Measurements from ENCODE around the gene MARCHF6. TPM values are rescaled to one million over a fixed set of nuclear protein-coding genes. Genes with fewer than 3 reads are reported as not detected.

Gene MARCHF6
- total and polyA plus RNA-seq, 9 of the 15 experiments (the other 6 are each of a cell fraction or from before 2014, with no cell fraction given), result 74.1 to 456 (median 116) TPM

- Histone ChIP-seq H3K36me3 (ENCODE audit: control insufficient read depth, insufficient read depth, low read length) (peaks cover 1% of the 10 kb centered on the region; the same call in 1 of the 3 replicates), H3K4me2 (ENCODE audit: insufficient read depth, low read length) (peak overlapping the region; percentile 20; the same call in 1 of the 2 replicates), H4K20me1 (replicated peaks; ENCODE audit: control insufficient read depth, insufficient read depth, low read length) (no peaks in the 10 kb centered on the region), H2AFZ (ENCODE audit: low read depth, low read length) (peak overlapping the region; percentile 62), H3K27ac (ENCODE audit: extremely low read depth, low read depth, low read length) (peak overlapping the region; percentile 30), H3K4me1 (replicated peaks in 1 of 2; ENCODE audit: control insufficient read depth in 2 of 2, insufficient read depth in 2 of 2, low read length in 2 of 2) (peaks cover 46 to 50% of the 10 kb centered on the region in 2 experiments), H3K9me3 (replicated peaks; ENCODE audit: control insufficient read depth, insufficient read depth, low read depth, low read length) (no peaks in the 10 kb centered on the region), H3K27me3 (ENCODE audit: control insufficient read depth in 2 of 2, insufficient read depth in 2 of 2, low read length in 2 of 2) (no peaks in the 10 kb centered on the region), H3K4me3 (no peak overlapping the region), H3K79me2 (ENCODE audit: control insufficient read depth, insufficient read depth, low read length) (peaks cover 25% of the 10 kb centered on the region), H3K9me1 (ENCODE audit: control insufficient read depth, insufficient read depth, low read length) (no peaks in the 10 kb centered on the region), H3K9ac (ENCODE audit: insufficient read depth in 1 of 2, low read depth in 2 of 2, low read length in 2 of 2) (peak overlapping the region in 1 of 2 experiments; percentile 77; a peak in 2 of 4 replicates)
- FAIRE-seq (peak; percentile 44), ATAC-seq (no peak), DNase-seq (ENCODE audit: extremely low read depth in 1 of 4, low spot score in 3 of 4) (peak in 3 of 4 experiments; percentile 45 to 67 (median 57))
- WGBS (ENCODE audit: insufficient coverage, low coverage, missing lambda C conversion rate), result 24% methylated on average over 8 of the region's 8 CpGs
- intact Hi-C loops (cut with micrococcal nuclease) (no loop called here), in situ Hi-C loops (cut with MboI) (no loop called here)
- no TSS peak for BruUV-seq (replicated peaks)
- POLR2A ChIA-PET, result interaction anchor here (0.7 to 4.9 kb wide), 8 partner anchors 9 to 111 kb away, joined by 3 to 31 read pairs (median 6); partner anchors contain the start of gene MARCHF6
- CTCF ChIA-PET (ENCODE audit: low intra/inter-chr PET ratio), result interaction anchor here (1.1 kb wide), 1 partner anchor 9 kb away, joined by 3 read pairs; no protein-coding TSS in a partner anchor
- TF ChIP-seq TEAD2 (tag; IDR thresholded peaks at IDR 0.05), result no peak
- TF ChIP-seq ESRRA (IDR thresholded peaks at IDR 0.05; ENCODE audit: borderline replicate concordance, low read depth), result 0 out of 2 replicates have a peak, but pooled peaks have one; percentile 18
- TF ChIP-seq PHTF2 (CRISPR knock-in tag; IDR thresholded peaks at IDR 0.05), result no peak
- peak; percentile 15; the same call in 1 of the 2 replicates for TF ChIP-seq NFRKB (IDR thresholded peaks at IDR 0.05; ENCODE audit: low read depth)
- TF ChIP-seq, protein P1, sequence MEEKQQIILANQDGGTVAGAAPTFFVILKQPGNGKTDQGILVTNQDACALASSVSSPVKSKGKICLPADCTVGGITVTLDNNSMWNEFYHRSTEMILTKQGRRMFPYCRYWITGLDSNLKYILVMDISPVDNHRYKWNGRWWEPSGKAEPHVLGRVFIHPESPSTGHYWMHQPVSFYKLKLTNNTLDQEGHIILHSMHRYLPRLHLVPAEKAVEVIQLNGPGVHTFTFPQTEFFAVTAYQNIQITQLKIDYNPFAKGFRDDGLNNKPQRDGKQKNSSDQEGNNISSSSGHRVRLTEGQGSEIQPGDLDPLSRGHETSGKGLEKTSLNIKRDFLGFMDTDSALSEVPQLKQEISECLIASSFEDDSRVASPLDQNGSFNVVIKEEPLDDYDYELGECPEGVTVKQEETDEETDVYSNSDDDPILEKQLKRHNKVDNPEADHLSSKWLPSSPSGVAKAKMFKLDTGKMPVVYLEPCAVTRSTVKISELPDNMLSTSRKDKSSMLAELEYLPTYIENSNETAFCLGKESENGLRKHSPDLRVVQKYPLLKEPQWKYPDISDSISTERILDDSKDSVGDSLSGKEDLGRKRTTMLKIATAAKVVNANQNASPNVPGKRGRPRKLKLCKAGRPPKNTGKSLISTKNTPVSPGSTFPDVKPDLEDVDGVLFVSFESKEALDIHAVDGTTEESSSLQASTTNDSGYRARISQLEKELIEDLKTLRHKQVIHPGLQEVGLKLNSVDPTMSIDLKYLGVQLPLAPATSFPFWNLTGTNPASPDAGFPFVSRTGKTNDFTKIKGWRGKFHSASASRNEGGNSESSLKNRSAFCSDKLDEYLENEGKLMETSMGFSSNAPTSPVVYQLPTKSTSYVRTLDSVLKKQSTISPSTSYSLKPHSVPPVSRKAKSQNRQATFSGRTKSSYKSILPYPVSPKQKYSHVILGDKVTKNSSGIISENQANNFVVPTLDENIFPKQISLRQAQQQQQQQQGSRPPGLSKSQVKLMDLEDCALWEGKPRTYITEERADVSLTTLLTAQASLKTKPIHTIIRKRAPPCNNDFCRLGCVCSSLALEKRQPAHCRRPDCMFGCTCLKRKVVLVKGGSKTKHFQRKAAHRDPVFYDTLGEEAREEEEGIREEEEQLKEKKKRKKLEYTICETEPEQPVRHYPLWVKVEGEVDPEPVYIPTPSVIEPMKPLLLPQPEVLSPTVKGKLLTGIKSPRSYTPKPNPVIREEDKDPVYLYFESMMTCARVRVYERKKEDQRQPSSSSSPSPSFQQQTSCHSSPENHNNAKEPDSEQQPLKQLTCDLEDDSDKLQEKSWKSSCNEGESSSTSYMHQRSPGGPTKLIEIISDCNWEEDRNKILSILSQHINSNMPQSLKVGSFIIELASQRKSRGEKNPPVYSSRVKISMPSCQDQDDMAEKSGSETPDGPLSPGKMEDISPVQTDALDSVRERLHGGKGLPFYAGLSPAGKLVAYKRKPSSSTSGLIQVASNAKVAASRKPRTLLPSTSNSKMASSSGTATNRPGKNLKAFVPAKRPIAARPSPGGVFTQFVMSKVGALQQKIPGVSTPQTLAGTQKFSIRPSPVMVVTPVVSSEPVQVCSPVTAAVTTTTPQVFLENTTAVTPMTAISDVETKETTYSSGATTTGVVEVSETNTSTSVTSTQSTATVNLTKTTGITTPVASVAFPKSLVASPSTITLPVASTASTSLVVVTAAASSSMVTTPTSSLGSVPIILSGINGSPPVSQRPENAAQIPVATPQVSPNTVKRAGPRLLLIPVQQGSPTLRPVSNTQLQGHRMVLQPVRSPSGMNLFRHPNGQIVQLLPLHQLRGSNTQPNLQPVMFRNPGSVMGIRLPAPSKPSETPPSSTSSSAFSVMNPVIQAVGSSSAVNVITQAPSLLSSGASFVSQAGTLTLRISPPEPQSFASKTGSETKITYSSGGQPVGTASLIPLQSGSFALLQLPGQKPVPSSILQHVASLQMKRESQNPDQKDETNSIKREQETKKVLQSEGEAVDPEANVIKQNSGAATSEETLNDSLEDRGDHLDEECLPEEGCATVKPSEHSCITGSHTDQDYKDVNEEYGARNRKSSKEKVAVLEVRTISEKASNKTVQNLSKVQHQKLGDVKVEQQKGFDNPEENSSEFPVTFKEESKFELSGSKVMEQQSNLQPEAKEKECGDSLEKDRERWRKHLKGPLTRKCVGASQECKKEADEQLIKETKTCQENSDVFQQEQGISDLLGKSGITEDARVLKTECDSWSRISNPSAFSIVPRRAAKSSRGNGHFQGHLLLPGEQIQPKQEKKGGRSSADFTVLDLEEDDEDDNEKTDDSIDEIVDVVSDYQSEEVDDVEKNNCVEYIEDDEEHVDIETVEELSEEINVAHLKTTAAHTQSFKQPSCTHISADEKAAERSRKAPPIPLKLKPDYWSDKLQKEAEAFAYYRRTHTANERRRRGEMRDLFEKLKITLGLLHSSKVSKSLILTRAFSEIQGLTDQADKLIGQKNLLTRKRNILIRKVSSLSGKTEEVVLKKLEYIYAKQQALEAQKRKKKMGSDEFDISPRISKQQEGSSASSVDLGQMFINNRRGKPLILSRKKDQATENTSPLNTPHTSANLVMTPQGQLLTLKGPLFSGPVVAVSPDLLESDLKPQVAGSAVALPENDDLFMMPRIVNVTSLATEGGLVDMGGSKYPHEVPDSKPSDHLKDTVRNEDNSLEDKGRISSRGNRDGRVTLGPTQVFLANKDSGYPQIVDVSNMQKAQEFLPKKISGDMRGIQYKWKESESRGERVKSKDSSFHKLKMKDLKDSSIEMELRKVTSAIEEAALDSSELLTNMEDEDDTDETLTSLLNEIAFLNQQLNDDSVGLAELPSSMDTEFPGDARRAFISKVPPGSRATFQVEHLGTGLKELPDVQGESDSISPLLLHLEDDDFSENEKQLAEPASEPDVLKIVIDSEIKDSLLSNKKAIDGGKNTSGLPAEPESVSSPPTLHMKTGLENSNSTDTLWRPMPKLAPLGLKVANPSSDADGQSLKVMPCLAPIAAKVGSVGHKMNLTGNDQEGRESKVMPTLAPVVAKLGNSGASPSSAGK (IDR thresholded peaks at IDR 0.05), result no peak
- peak; percentile 74 for TF ChIP-seq NFE2L1 (tag; IDR thresholded peaks at IDR 0.05; ENCODE audit: borderline replicate concordance, low read depth)
- TF ChIP-seq ZNF316 (IDR thresholded peaks at IDR 0.05), result peak; percentile 99
- no peak for TF ChIP-seq NCOA1 (IDR thresholded peaks at IDR 0.05; ENCODE audit: low read depth)
- TF ChIP-seq PPARD (CRISPR knock-in tag; IDR thresholded peaks at IDR 0.05), result no peak
- no peak for TF ChIP-seq ZNF239 (CRISPR knock-in tag; IDR thresholded peaks at IDR 0.05)
- TF ChIP-seq PCBP2 (IDR thresholded peaks at IDR 0.05; ENCODE audit: low read depth, low read length, poor library complexity, severe bottlenecking), result no peak
These were observed 43.3 kb upstream of the MARCHF6 start for GRCh38 chr5:10310066-10310779.
